ENCODE data around the gene TOPAZ1. TPM values are rescaled to one million over a fixed set of nuclear protein-coding genes. Genes with fewer than 3 reads are reported as not detected.

Gene TOPAZ1
- total RNA-seq, 4 donors from 2014 or later, result not detected

GRCh38 chr3:44226573-44226972 lies 15.1 kb upstream of the TOPAZ1 start:
- no peak overlapping the region for H3K27ac ChIP-seq
- no peak for TF ChIP-seq POLR2AphosphoS5 (IDR thresholded peaks at IDR 0.05)
- TF ChIP-seq EP300 (IDR thresholded peaks at IDR 0.05), result no peak
- TF ChIP-seq, protein P1, sequence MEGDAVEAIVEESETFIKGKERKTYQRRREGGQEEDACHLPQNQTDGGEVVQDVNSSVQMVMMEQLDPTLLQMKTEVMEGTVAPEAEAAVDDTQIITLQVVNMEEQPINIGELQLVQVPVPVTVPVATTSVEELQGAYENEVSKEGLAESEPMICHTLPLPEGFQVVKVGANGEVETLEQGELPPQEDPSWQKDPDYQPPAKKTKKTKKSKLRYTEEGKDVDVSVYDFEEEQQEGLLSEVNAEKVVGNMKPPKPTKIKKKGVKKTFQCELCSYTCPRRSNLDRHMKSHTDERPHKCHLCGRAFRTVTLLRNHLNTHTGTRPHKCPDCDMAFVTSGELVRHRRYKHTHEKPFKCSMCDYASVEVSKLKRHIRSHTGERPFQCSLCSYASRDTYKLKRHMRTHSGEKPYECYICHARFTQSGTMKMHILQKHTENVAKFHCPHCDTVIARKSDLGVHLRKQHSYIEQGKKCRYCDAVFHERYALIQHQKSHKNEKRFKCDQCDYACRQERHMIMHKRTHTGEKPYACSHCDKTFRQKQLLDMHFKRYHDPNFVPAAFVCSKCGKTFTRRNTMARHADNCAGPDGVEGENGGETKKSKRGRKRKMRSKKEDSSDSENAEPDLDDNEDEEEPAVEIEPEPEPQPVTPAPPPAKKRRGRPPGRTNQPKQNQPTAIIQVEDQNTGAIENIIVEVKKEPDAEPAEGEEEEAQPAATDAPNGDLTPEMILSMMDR (IDR thresholded peaks at IDR 0.05), result no peak
- no peak for TF ChIP-seq POLR2A (IDR thresholded peaks at IDR 0.05)
- H3K27me3 ChIP-seq, result peaks cover 8% of the 10 kb centered on the region
- no peaks in the 10 kb centered on the region for H3K9me3 ChIP-seq
- H3K4me1 ChIP-seq, result no peaks in the 10 kb centered on the region
- DNase-seq (ENCODE audit: low spot score in 2 of 2), result no peak
- no peaks in the 10 kb centered on the region for H3K36me3 ChIP-seq
- 80% methylated on average over 1 of the region's 1 CpG for WGBS
- no peak overlapping the region for H3K4me3 ChIP-seq

GRCh38 chr3:44227632-44228031 lies 14.1 kb upstream of the TOPAZ1 start:
- 56% methylated on average over 3 of the region's 3 CpGs for WGBS
- DNase-seq (ENCODE audit: low spot score in 2 of 2), result no peak

GRCh38 chr3:44228900-44229299 lies 12.8 kb upstream of the TOPAZ1 start:
- Histone ChIP-seq H3K4me3 (no peak overlapping the region), H3K4me1 (no peaks in the 10 kb centered on the region), H3K27ac (no peak overlapping the region), H3K36me3 (no peaks in the 10 kb centered on the region), H3K27me3 (no peaks in the 10 kb centered on the region), H3K9me3 (no peaks in the 10 kb centered on the region)
- TF ChIP-seq POLR2A (IDR thresholded peaks at IDR 0.05) (no peak), EP300 (IDR thresholded peaks at IDR 0.05) (no peak), POLR2AphosphoS5 (IDR thresholded peaks at IDR 0.05) (no peak)
- TF ChIP-seq, protein P1 (IDR thresholded peaks at IDR 0.05), result no peak
- 81% methylated on average over 4 of the region's 4 CpGs for WGBS
- no peak for DNase-seq (ENCODE audit: low spot score in 2 of 2)

More at GRCh38 chr3:44227632-44228031, 14.1 kb upstream of the TOPAZ1 start:
- H3K36me3 ChIP-seq, result no peaks in the 10 kb centered on the region
- H3K4me3 ChIP-seq, result no peak overlapping the region
- no peak for TF ChIP-seq POLR2AphosphoS5 (IDR thresholded peaks at IDR 0.05)
- TF ChIP-seq, protein P1 (IDR thresholded peaks at IDR 0.05), result no peak
- no peak overlapping the region for H3K27ac ChIP-seq
- H3K9me3 ChIP-seq, result no peaks in the 10 kb centered on the region
- H3K27me3 ChIP-seq, result peaks cover 4% of the 10 kb centered on the region
- no peaks in the 10 kb centered on the region for H3K4me1 ChIP-seq

DNA sequence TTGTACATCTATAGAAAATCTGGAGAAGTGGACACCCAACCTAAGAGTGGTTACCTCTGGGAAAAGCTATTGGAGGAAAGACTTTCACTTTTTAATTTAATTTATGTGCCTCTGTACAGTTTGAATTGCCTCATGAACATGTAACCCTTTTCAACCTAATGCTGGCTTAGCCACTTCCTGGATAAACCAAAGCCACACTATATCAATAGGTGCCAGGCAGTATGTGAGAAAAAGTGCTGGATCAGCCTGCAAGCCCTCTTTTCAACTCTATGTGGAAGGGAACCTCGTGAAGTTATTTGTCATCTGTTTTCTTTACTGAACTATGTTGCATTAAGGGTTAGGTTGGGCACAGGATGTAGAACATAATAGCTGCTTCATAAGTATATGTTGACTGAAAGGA lies 9.3 kb upstream of the TOPAZ1 start:
- no peak overlapping the region for H3K4me3 ChIP-seq
- no peak for TF ChIP-seq EP300 (IDR thresholded peaks at IDR 0.05)
- TF ChIP-seq POLR2A (IDR thresholded peaks at IDR 0.05), result no peak
- no peak for TF ChIP-seq POLR2AphosphoS5 (IDR thresholded peaks at IDR 0.05)
- TF ChIP-seq, protein P1 (IDR thresholded peaks at IDR 0.05), result no peak
- H3K27ac ChIP-seq, result no peak overlapping the region
- H3K9me3 ChIP-seq, result no peaks in the 10 kb centered on the region
- no peaks in the 10 kb centered on the region for H3K4me1 ChIP-seq
- WGBS, result 54% methylated on average over 1 of the region's 1 CpG
- DNase-seq (ENCODE audit: low spot score in 2 of 2), result no peak
- H3K27me3 ChIP-seq, result no peaks in the 10 kb centered on the region
- no peaks in the 10 kb centered on the region for H3K36me3 ChIP-seq

DNA sequence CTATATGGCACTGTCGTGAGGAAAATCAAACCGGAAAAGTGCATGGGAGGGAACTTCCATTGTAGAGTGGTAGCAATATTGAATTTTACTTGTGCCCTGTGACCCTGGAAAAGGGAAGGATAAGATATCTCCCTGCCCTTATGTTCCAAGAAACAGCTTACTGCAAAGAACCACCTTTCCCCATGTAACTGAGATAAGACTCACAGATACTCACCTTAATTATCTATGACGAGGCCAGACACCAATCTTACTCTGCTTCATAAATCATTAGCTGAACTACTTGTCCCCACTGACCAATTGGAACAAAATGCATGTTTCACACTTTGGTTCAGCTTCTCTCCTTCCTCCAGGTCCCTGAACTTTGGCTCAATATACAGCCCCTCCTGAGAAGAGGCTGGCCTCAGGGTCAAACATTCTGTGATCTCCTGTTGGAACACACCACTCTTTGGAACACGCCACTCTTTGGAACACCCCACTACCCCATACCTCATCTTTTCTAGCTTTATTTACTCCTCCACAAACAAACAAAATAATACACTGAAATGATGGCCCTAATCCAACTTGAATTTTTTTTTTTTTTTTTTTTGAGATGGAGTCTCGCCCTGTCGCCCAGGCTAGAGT lies 6.9 kb upstream of the TOPAZ1 start:
- 91% methylated on average over 6 of the region's 6 CpGs for WGBS
- H3K27me3 ChIP-seq, result no peaks in the 10 kb centered on the region
- H3K36me3 ChIP-seq, result no peaks in the 10 kb centered on the region
- no peak overlapping the region for H3K27ac ChIP-seq
- no peak overlapping the region for H3K4me3 ChIP-seq
- H3K4me1 ChIP-seq, result no peaks in the 10 kb centered on the region
- TF ChIP-seq POLR2AphosphoS5 (IDR thresholded peaks at IDR 0.05) (no peak), EP300 (IDR thresholded peaks at IDR 0.05) (no peak), POLR2A (IDR thresholded peaks at IDR 0.05) (no peak)
- TF ChIP-seq, protein P1 (IDR thresholded peaks at IDR 0.05), result no peak
- no peaks in the 10 kb centered on the region for H3K9me3 ChIP-seq
- DNase-seq (ENCODE audit: low spot score in 2 of 2), result no peak

Data from suprapubic skin (tissue), 4 donors.